HG03520 (cell line): Measurements from ENCODE around the gene DLG2.

Experiments
- ATAC-seq: cut with Tn5 transposase; IDR thresholded peaks from one replicate; pipeline ENCODE4 v1.9.1; 2021; ENCODE audit warnings: mild to moderate bottlenecking, moderate library complexity; ENCODE audit not compliant: unreplicated experiment

The DLG2 gene

DNA sequence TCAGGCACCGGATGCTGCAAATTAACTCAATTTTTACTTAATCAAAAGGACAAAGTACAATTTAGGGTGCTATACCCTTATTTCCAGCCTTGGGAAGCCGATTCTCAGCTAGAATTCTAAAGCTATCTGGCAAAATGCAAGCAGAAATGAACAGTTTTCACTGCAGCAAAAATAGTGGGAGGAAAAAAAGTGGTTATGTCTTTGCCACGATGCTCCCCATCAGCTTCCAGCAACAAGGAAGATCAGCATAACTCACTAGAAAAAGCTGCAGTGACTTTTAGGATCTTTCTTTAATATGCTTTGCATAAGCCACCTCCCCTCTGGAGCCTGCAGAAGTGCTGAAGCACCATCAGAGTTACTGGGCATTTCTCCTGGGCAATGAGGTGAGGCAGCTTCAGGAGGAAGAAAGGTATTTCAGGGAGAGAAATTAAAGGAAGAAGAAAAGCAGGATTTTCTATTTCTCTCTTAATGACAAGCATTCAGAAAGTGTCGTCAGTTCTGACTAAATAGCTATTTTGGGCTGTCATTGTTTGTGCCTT lies 702.9 kb downstream of the DLG2 start:
- ATAC-seq: no peak

DNA sequence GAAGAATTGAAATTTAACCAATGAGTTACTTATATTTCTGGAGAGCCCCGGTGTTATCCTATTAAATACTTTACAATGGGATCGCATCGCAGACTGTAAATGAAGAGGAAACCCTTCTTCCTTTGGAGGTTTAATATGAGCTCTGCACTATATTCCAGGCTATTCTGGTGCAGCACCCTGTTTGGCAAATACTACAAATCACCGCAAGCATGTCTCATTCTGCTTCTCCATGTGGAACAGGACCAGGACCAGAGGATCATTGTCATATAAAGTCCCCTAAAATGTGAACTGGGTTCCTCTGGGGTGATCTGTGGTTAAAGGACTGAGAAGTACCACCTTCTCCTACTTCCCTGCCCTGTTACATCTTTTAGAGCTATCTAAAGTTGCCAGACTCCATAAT lies 703.7 kb downstream of the DLG2 start:
- ATAC-seq: no peak

DNA sequence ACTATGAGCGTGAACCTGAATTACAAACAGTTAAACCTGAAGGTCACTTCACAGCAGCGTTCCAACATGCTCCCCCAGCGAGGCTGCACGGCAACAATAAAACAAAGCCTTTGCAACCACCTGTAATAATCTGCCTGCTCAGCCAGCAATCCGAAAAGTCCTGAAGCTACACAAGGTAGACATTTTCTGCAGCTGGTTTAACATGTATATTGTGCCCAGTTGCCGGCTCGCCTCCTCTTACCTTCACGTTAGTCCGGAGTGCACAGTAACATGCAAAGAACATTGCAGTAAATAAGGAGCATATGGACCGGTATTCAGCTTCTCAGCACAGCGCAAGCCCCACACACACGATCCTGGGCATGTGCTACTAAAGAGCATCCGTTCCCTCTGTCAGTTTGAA lies 704.3 kb downstream of the DLG2 start:
- no peak for ATAC-seq

DNA sequence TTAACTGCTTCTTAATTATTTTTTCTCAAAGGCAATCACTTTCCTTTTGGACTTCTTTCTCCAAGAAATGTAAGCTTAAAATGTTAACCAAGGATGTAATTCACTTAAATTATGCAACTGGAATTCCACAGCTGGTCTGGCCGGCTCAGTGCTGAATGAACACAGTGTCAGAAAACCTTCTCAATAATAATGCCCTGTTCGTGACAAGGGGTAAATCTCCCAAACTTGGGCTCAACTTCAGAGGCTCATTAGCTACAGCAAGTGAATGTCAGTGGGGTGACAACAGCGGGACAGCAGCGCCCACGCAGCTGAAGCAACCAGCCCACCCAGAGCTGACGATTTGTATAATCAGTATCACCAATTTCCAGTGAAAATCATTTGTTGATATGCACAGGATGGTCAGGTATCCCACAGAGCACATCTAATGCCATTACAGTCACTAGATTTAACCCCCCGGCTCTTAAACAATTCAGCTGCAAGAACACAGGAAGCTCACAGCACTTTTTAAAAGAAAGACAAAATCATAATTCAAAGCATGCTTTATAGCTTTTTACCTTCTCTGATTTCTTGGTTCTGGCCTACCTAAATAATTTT lies 704.8 kb downstream of the DLG2 start:
- no peak for ATAC-seq

DNA sequence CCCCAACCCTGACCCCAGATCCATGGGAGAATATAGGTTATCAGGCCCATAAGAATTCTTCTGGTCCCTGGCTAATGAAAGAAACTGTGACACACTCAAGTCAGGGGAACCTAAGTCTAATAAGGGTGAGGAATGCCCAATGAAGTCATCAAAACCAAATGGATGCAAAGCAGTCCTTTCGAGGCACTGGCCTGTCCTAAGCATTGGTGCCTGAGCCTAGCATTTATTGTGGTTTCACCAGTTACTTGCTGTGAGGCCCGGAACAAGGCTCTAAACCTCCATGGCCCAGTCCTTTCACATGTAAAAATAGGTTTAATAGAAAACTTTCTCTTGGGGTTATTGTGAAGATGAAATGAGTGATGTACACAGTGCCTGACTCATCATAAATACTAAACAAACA lies 712.6 kb downstream of the DLG2 start:
- ATAC-seq: no peak

DNA sequence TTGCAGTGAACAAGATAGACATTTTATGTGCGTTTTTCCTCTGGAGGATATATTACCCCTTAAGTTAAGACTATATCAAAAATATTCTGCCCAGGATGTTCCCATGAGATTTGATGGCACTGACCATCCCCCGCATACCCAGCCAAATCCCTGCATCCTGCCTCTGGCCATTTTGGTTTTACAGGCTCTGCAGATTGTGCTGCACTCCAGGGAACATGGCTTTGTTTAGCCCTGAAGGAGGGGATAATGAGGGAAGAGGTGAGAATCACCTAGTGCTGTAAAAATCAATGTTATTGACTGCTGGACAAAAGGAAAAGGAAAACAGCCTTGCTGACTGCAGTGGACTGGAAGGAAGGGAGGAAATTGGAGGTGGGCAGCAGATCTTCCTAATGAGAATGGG lies 717.4 kb downstream of the DLG2 start:
- no peak for ATAC-seq

DNA sequence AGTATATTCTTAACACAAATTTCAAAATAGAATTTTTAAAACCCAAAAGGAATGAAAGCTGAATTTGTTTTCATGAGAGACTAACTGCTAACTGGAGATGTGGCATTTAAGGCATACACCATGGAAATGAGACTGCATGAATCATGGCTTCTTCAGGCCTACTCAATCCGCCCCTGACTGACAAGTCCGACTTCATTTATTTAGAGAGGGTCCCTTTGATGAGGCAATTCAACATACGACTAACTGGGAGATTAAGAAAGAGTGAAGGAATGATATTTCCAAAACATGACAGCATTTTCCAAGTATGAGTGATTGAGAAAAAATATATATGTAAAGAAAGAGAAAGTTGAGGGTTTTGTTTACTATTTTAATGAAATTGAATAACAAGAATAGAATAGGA lies 720.1 kb downstream of the DLG2 start:
- no peak for ATAC-seq

DNA sequence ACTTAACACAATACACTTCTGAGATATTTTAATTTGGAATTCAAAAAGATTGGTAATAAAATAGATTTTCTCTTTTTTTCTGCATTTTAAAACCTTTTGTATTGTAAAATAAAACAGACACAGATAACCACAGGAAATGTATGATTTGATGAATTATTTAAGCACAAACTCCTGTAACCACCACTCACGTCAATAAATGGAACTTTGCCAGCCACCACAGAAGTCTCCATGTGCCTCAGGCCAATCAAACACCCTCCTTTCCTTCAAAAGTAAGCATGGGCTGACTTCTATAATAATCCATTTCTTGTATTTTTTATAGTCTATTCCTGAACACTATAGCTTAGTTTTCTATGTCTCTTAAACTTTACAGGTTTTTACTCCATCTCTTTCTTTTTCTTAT lies 721.7 kb downstream of the DLG2 start:
- no peak for ATAC-seq

DNA sequence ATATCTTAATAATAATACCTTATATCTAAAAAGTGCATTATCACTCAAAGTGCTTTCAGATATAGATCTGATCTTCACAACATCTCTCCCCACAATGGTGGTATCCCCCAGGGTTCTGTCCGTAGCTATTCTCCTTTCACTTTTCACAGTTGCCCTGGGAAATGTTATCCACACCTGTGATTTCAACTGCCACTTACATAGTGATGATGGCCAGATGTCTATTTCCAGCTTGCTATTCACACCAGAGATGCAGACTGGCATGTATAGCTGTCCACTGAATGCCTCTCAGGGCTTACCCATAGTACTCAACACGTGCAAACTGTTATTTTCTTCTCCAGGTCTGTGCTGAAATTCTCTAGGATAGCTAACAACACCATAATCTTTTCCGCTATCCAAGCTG lies 724.7 kb downstream of the DLG2 start:
- no peak for ATAC-seq

DNA sequence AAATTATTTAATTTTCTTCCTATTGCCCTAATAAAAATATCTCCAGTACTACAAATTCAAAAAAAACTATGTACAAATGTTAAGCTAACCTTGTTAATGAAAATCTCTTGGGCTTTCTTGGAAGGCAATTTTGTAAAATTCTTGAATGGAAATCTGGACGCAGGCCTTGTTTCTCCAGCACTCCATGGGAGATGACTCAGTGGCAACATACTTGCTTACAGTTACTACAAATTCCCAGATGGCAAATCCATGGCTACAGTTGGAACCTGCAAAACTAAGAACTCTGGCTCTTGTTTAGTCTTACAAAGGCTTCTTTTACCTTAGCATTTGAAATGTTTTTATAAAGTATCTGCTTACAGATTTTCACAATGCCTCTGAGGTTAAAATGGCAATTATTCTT lies 725.2 kb downstream of the DLG2 start:
- ATAC-seq: no peak

DNA sequence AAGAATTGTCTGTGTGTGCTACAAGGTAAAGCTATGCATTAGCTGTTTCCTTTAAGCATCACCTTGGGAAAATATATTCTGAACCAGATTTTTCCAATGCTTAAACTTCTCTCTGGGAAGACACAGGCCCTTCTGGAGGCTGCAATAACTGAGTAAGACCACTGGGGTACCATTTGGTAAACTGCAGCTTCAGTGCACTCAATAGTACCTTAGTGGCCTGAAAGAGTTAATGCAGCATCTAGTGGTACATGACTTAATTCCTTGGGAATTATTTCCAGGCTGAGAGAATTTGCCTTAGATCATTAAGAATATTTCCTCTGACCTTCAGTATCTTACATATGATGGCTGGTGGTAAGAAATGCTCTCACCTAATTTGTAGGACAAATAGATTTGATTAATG lies 727.4 kb downstream of the DLG2 start:
- ATAC-seq: peak; percentile 71

DNA sequence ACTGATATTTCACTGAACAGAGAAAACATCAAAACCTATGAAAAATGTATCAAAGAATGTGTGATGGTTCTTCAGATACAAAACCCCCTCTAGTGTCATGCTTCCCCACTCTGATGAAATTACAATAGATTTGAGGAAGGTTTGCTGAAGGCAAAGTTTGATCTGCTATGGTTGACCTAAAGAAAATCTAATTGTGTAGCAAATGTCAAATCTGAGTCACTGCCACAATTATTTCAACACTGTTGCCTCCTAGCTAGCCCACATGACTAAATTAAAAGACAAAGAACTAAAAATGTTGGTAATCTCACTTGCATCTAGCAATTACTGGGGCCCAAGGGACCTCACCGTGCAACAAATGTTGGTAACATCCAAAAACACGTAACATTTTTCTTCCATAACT lies 728.0 kb downstream of the DLG2 start:
- ATAC-seq: no peak

DNA sequence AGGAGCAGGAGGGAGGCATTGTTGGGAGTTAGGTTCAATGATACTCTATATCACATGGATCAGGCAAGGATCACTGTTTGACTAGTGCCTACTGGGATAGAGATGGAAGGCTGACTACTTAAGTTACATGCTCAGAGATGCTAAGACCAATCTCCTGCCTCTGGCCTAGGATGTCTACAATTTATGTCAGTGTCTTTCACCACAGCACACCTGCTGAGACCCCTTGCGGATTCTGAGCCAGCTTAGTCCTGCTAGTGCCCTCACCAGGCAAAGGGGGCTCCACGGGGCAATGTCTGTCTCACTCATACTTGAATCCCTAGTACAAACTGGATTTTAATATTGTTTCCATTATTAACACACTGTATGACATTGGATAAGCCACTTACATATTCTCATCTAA lies 732.5 kb downstream of the DLG2 start:
- no peak for ATAC-seq

DNA sequence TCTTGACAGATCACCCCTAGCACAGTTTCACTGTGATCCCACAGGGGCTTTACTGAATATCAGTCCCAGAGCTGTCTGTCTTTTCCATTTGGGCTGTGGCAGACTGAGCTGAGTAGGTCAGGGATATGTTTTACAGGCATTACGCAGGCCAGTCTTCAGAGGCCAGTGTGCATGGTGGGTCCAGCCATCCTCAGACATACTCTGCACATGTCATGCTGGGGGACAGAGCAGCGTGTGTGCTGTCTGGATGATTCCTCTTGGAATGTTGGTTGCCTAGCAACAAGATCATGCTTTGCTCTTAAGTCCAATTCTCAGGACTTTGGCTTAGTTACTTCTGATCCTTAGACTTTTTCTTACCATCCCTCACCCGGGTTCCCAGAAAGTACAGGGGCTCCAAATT lies 736.5 kb downstream of the DLG2 start:
- ATAC-seq: no peak

DNA sequence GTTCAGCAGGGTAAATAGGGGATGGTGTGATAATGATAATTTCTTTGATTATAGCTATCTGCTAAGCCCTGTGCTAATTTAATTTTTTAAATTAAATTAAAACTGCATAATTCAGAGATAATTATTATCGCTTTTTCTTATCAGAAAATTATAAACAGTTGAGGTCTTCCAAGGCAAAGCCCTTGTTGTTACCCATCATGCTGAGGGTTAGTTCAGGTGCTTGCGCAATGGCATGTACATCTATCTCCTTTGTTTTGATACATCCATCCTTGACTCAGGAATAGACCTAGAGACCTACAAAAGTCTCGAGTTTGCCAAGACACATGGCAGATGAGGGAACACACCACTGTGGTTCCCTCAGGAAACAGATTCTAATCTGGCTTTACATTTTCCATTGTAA lies 737.6 kb downstream of the DLG2 start:
- ATAC-seq: no peak

DNA sequence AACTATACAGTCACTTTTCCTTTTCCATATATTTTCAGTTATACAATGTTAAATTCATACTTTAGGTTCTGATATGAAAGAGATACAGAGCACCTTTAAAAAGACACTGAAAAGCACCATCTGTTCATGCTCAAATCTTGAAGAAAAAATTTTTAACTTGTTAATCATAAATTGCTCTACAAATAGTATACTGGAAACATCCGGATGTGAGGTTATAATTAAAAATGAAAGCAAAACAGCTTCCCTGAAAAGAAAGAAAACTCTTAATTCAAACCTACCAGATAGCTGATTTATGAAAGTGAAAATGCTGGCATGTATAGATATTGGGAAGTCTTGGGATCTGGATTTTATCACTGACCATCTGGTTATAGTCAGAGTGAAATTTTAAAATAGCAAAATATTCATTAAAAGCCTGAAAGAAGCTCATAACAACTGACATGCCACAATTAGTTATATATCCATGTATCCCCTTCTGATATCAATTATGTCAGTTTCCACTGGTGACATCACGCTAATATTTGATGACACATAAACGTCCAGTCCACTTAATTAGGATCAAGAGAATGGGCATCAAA lies 740.0 kb downstream of the DLG2 start:
- no peak for ATAC-seq

DNA sequence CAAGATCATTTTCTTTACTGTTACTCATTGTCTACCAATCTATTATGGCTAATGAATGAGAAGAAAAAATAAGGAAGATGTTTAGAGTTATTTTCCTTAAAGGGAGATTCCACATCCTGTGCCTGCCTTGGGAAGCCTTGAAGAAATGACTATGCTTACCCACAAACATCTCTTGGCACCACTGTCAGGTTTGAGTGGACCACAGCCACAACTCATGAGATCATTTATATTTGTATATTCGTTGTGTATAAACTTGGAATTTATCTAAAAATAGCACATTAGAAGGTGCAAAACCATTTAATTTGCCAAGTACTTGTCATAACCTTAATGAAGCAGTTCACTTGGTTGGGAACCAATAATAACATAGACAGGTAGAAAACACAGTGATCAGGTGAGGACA lies 740.8 kb downstream of the DLG2 start:
- ATAC-seq: no peak

DNA sequence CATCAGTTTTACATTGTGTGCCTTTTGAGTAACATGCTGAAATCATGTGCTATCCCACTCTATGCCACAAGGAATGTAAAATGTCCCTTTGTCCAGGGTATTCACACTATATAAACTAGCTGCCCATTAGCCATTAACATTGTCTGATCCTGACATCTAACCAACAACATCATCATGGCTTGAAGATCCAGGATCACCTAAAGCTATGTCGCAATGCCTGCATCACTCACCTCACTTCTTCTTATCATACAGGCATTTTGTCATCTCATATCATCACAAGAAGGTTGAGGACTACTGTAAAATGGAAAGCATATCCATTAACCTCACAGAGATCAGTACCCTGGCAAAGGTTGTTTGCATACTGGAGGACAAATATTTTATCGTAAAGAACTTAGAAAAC lies 742.3 kb downstream of the DLG2 start:
- ATAC-seq: no peak

DNA sequence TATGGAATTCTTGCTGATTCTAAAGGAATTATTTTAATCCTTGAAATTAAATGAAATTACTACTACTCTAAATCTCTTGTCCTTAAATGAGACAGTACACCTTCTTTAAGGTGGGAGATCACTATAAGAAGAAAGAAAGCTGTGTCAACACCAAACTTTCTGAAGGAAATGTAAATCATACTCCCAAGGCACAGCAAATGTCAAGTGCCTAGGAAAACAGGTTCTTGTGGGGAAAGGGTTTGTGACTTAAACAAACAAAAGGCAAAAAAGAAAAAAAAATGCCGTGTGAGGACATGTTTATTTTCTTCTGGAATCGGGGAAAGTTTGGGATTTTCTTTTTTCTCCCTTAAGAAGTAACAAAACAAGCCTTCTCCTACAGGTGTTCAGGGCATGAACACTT lies 745.1 kb downstream of the DLG2 start:
- ATAC-seq: no peak

DNA sequence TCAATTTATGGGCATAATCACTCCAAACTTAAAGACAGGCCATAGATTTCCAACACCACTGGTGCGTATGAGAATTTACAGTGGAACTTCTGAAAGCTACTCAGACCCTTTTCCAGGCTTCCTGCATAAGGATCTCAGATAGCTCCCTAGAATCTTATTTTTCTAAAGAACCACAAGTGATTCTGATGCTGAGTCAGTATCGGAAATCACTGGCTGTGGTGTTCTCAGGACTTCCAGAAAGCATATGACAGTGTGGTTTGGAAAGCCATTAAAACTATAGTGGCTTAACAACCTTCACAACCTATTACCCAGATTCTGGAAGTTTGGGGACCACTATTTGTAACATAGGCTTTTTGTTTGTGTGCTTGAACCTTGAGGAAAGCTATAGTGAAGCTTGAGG lies 756.0 kb downstream of the DLG2 start:
- no peak for ATAC-seq

DNA sequence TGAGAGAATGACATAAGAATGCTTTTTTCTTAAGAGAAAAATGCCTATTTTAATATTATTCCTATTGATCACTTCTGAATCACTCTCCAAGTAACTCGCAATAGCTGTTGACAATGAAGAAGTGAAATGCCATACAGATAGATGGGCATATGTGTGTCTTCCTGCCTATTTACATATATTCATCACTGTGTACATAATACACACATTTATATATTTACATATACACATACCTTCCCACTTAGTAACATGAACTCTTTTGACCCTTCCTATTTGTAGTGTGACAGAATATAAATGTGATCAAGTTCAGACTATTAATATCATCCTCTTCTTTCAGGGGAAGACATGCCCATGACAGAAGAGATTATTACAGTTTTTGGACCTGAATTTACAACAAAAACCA lies 756.7 kb downstream of the DLG2 start:
- ATAC-seq: no peak

DNA sequence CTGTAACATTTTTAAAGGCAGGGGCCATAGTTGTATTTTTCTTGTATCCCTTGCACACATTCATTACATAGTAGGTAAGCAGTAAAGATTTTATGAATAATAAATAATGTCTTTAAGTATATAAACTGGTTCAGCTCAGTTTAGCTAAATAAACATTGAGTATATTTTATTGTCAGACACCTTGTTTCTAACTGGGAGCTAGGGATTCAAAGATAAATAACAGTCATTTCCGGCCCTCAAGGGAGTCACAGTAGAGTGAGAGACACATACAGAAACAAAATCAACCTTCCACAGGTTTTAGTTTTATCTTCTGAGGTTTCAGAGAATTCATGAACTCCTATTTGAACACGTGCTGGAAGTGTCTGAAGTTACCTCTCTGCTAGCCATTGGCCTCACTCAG lies 760.2 kb downstream of the DLG2 start:
- ATAC-seq: no peak
